GM19324 (cell line): ENCODE results near the gene MRM1.
"Not testable (repeated sequence)": the region's sequence is repeated elsewhere in the genome, so short reads cannot be mapped to it uniquely, and the experiment has no call there.

Experiments used
- ATAC-seq: cut with Tn5 transposase; IDR thresholded peaks from one replicate; pipeline ENCODE4 v1.9.1; 2021; ENCODE audit warnings: mild to moderate bottlenecking, moderate library complexity; ENCODE audit not compliant: unreplicated experiment, low FRiP score

MRM1 gene

DNA sequence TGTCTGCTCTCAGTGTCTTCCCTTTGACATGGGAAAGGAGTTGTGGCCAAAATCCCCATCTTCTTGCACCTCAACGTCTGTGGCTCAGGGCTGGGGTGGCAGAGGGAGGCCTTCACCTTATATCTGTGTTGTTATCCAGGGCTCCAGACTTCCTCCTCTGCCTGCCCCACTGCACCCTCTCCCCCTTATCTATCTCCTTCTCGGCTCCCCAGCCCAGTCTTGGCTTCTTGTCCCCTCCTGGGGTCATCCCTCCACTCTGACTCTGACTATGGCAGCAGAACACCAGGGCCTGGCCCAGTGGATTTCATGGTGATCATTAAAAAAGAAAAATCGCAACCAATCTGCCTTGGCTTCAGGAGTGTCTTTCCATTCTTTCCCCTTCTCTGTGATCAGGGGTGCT, 918 bp upstream of the MRM1 start:
- ATAC-seq, result no peak

DNA sequence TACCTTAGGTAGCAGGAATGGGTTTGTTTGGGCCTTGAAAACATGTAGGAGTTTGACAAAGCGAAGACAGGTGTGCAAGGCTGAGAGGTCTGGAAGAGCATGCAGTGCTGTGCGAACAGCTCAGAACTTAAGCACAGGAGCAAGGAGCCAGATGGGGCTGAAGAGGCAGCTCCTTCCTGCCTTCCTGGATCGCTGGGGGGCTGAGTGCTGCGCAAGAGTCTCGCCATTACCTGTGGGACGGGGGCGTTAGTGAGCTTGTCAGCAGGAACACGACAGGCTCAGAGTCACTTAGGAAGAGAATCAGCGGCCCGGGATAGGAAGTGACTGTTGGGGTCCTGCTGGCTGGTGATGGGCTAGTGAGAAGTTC, 464 bp upstream of the MRM1 start:
- ATAC-seq, result peak; percentile 1

DNA sequence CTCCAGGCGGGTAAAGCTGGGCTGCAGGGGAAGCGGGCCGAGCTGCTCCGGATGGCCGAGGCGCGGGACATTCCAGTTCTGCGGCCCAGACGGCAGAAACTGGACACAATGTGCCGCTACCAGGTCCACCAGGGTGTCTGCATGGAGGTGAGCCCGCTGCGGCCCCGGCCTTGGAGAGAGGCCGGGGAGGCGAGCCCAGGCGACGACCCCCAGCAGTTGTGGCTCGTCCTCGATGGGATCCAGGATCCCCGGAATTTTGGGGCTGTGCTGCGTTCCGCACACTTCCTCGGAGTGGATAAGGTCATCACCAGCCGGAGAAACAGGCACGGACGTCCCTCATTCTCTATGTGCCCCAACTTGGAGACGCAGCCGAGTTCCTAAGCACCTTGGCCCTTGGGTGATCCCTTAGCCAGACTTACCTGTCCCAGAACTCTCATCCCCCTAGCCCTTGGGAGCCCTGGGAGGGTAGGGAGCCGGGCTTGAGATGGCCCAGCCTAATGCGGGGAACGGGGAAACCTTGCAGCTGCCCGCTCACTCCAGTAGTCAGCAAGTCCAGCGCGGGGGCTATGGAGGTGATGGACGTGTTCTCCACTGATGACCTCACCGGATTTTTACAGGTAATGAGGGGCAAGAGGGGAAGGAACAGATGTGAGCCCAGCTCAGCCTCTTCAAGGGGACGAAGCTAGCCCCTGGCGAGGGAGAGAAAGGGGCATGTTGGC, 806 bp downstream of the MRM1 start:
- no peak for ATAC-seq

DNA sequence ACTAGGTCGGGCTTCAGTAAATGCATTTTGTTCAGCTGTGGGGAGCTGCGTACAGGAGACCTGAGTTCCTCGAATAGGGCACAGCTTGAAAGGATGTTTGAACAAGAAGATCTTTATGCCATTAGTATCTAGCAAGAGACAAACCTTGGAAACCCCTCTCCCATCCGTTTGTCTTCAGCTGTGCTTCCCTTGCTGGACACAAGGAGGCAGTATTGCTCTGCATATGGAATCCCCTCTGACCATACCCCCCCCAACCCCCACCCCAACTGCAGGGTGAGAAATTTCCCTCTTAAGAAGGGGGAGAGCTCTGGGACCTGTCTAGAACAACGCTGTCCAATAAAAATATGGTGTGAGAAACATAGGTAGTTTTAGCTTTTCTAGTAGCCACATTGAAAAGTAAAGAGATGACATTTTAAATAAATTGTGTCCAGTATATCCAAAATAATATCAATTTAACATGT, 1.6 kb downstream of the MRM1 start:
- no peak for ATAC-seq

- not testable (repeated sequence) for ATAC-seq
Measured at GRCh38 chr17:36605028-36605427, 3.6 kb downstream of the MRM1 start.

GRCh38 chr17:36608280-36608679, 6.9 kb downstream of the MRM1 start:
- no peak for ATAC-seq

DNA sequence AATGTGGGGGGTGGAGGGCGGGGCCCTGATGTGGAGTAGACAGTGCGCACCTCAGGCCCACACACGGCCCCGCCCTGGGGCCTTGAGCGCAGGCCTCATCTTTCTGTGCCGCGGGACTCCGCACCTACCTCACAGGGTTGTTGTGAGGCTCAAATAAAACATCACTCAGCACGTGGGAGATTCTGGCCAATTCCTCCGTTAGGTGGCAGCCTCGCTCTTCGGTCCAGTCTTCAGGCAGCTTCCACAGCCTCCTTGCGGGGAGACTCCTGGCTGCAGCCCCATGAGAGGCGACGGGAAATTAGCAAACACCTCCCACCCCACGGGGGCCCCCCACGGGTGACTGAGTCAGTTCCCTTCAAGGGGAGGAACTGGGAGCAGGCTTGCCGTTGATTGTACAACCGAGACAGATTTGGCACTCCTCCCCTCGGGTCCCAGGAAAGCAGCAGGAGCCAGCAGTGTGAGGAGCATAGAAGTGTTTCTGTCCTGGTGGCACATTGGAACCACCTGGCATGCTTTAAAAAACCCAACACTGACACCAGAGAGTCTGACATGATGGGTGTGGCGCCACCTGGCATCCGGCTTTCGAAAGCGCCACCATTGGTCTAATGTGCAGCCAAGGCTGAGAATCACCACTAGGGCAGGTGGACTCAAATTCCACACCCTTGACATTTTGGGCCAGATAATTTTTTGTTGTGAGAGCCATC, 7.6 kb downstream of the MRM1 start:
- ATAC-seq, result no peak

DNA sequence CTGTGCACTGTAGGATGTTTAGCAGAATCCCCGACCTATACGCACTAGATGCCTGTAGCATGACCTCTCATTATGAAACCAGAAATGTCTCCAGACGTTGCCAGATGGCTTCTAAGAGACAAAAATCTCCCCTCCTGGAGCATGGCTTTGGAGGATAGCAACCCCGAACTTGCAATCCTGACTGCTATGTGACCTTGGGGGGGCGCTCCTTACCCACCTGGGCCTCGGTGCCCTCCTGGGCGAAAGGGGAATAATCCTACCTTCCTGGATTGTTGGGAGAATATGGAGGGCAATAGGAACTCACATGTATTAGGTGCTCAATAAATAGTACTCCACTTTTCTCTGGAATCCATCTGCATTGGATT, 8.1 kb downstream of the MRM1 start:
- no peak for ATAC-seq

GRCh38 chr17:36610474-36610873, 9.1 kb downstream of the MRM1 start:
- ATAC-seq, result no peak

GRCh38 chr17:36611345-36612072, 10.1 kb downstream of the MRM1 start:
- ATAC-seq, result no peak

- ATAC-seq, result no peak
Measured at GRCh38 chr17:36612323-36612722, 10.9 kb downstream of the MRM1 start.

GRCh38 chr17:36613155-36613554, 11.8 kb downstream of the MRM1 start:
- ATAC-seq, result no peak

GRCh38 chr17:36614081-36614480, 12.7 kb downstream of the MRM1 start:
- ATAC-seq, result no peak

- no peak for ATAC-seq
Measured at GRCh38 chr17:36614933-36615332, 13.6 kb downstream of the MRM1 start.

DNA sequence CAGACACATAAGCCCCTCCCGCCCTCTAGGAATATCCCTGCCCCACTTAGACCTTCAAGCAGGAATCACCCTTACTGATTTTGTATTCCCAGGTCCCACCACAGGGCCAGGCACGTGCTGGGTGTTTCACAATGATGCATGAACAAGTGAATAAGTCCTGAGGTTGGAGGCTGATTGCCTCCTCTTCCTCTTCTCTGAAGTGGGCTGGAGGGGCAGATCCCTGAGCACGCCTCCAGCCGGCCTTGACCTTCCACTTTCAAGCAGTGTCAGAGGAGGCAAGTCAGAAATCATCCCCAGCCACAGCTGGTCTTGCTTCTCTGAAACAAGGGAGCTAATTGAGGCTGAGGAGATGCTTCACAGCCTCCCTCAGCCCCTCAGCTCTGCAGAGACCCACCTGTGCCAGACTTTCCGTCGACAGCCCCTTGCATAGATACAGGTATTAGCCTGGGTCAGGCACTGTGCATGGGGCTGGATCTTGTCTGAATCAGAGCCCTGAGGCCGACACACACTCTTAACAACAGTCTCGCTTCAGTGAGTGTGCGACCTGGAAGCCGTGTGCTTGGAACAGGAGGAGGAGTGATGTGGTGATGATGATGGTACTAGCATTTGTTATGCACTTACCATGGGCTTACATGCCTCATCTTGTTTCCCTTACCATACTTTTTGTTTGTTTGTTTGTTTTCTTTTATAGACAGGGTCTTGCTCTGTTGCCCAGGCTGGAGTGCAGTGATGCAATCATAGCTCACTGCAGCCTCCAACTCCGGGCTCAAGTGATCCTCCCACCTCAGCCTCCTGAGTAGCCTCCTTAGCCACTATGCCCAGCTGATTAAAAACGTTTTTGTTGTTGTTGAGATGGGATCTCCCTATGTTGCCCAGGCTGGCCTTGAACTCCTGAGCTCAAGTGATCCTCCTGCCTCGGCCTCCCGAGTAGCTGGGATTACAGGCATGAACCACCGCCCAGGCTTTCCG, 15.0 kb downstream of the MRM1 start:
- ATAC-seq, result no peak

DNA sequence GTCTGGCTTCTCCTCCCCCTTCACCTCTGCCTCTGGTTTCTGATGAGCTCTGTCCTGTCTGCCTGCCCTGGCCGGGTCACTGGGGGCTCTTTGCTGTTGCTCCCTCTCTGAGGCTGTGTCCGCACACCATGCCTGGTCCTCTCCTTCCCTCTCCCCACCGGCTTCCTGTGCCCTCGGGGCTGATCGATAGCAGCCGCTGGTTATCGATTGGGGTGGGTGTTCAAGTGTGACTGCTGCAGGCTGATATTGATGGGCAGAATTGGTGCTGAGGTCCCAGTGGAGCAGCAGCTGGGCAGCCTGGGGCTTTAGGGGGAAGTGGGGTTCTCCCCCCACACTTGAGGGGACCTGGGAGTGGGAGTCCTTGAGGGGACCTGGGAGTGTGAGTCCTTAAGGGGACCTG, 16.4 kb downstream of the MRM1 start:
- ATAC-seq, result no peak

DNA sequence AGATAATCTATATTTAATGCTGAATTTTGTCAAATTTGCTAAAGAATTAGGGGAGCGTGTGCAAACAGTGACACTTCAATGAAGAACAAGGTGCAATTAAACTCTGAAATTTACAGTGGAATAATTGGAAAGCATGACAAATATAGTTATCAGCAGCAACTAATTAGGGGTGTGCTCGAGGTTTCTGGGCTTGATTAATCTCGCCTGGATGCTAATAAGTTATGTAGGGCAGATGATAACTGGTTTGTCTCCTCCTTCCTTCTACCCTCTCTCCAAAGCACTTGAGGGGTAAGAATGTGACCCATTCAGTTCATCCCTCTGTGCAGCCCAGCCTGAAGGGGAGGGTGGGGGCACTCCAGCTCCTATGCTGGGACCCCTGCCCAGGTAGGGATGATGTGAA, 21.9 kb downstream of the MRM1 start:
- ATAC-seq, result no peak

DNA sequence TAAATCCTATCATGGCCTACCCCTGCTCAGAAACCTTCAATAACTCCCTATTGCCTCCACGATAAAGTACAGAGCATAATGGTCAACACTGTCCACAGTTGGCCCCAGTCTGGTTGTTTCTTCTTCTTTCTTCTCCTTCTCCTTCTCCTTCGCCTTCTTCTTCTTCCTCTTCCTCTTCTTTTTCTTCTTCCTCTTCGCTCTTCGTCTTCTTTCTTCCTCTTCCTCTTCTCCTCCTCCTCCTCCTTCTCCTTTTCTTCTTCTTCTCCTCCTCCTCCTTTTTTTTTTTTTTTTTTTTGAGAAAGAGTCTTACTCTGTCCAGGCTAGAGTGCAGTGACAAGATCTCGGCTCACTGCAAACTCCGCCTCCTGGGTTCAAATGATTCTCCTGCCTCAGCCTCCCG, 23.8 kb downstream of the MRM1 start:
- ATAC-seq, result no peak

DNA sequence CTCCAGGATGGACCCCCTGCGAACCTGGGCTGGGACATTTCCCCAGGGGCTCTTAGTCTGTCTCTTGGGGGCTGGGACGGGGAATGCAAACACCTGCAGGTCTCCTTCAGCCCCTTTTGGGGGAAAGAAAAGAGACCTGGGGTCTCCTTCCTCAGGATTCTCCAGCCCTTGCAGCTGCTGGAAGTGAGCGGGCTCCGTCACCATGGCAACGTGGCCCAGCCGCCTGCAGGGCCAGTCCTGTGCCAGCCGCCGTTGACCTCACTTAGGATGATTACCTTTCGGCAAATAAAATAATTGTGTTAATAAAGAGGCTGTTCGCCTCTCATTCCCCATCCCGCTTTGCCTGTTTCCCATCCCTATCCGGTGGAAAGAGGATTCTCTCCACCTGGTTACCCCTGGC, 25.7 kb downstream of the MRM1 start:
- no peak for ATAC-seq

DNA sequence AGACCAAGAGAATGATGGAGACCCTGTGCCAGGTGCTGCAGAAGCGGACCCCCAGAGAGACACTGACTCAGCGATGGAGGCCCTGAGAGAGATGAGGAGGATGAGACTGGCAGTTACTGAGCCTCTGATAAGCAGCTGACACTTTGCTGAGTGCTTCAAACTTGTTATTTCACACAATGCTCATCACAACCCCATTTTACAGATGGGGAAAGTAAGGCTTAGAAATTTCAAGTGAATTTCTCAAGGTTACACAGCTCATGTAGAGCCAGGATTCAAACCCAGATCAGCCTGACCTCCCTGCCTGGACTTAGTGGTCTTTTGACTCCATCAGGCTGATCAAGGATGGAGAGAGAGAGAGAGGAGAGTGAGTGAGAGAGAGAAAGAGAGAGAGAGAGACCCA, 27.2 kb downstream of the MRM1 start:
- no peak for ATAC-seq
